ACC112 (cell line): Measurements from ENCODE around the gene NGEF.

Source experiments
- H2AFZ ChIP-seq: fragments of 200-600 bp; sonication (generic); one replicate; pipeline ENCODE4 v1.6.0; 2017; ENCODE audit warnings: antibody characterized with exemption, low read length; ENCODE audit not compliant: unreplicated experiment
- H3K27ac ChIP-seq: fragments of 200-600 bp; sonication (generic); 2 replicates; pipeline ENCODE4 v1.5.1; 2014; ENCODE audit warnings: low read depth, mild to moderate bottlenecking, antibody characterized with exemption, low read length, moderate library complexity
- H3K27me3 ChIP-seq: fragments of 200-600 bp; sonication (generic); 2 replicates; pipeline ENCODE4 v1.6.1; 2014; ENCODE audit warnings: mild to moderate bottlenecking, antibody characterized with exemption, low read length, moderate library complexity, mixed read lengths; ENCODE audit not compliant: insufficient read depth
- H3K36me3 ChIP-seq: fragments of 200-600 bp; sonication (generic); 2 replicates; pipeline ENCODE4 v1.6.1; 2016; ENCODE audit warnings: mild to moderate bottlenecking, antibody characterized with exemption, low read length, moderate library complexity, mixed read lengths; ENCODE audit not compliant: insufficient read depth
- H3K4me1 ChIP-seq: fragments of 200-600 bp; sonication (generic); one replicate; pipeline ENCODE4 v1.6.1; 2016; ENCODE audit warnings: low read length, mixed read lengths; ENCODE audit not compliant: insufficient read depth, unreplicated experiment, control insufficient read depth
- H3K4me3 ChIP-seq: fragments of 200-600 bp; sonication (generic); 2 replicates; pipeline ENCODE4 v1.5.1; 2014; ENCODE audit warnings: mild to moderate bottlenecking, low read depth, low read length
- H3K79me2 ChIP-seq: fragments of 200-600 bp; sonication (generic); one replicate; pipeline ENCODE4 v1.6.0; 2016; ENCODE audit warnings: low read length; ENCODE audit not compliant: control insufficient read depth, unreplicated experiment, insufficient read depth

NGEF gene

GRCh38 chr2:233032551-233033320, 19.7 kb upstream of the NGEF start, which contains the start of gene NEU2:
TSS of gene NEU2 (plus strand) at chr2:233032672. CDS start at chr2:233032672, 0 bp downstream.
- no peaks in the 10 kb centered on the region for H3K27me3 ChIP-seq
- H3K4me1 ChIP-seq, result peaks cover 18% of the 10 kb centered on the region
- H3K4me3 ChIP-seq, result no peak within 1 kb of the TSS
- H3K27ac ChIP-seq, result no peak within 1 kb of the TSS
- H3K36me3 ChIP-seq, result no peaks in the 10 kb centered on the region
- no peaks in the 10 kb centered on the region for H3K79me2 ChIP-seq
- no peak within 1 kb of the TSS for H2AFZ ChIP-seq

DNA sequence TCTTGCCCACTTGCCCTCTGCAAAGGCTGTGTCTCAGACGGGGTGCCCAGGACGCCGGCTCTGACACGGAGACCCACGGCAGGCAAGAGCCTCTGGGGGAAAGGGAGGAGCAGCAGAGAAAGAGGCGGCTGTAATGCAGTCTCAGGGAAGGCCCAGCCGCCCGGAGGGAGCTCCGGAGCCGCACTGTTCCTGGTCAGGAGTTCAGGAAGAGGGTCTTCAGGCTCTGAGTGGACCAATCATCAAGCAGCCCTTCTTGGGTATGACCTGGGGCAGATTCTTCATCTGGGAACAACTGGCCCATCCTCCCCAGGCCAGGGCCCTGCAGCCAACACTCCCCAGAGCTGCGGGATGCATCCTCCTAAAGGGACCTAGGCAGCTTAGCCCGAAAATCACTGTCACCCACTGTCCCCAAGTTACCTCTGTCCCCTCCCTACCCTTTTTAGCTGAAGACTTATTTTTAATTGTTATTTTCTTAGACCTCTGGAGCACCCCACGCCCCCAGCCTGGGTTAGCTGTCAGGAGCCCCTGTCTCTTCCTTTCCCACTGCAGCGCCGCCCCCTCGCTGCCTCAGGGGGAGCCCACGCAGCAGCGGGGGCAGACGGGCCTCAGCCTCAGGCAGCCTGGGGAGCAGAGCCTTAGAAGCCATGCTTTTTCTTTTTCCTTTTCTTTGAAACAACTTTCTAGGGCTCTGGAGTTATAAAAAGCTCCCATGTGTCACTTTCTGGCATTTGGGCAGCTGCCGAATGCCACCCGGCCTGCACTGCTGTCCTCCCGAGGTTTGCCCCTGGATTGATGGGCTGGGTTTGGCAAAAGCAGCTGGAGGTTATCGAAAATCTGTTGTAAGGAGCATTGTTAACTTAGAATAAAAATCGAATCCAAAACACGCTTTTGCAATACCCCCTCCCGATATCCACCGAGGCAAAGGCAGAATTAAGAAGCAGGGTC, 18.8 kb upstream of the NGEF start:
- H2AFZ ChIP-seq, result no peak overlapping the region
- peaks cover 16% of the 10 kb centered on the region for H3K4me1 ChIP-seq
- H3K4me3 ChIP-seq, result no peak overlapping the region
- H3K79me2 ChIP-seq, result no peaks in the 10 kb centered on the region
- no peaks in the 10 kb centered on the region for H3K27me3 ChIP-seq
- no peaks in the 10 kb centered on the region for H3K36me3 ChIP-seq
- H3K27ac ChIP-seq, result no peak overlapping the region

DNA sequence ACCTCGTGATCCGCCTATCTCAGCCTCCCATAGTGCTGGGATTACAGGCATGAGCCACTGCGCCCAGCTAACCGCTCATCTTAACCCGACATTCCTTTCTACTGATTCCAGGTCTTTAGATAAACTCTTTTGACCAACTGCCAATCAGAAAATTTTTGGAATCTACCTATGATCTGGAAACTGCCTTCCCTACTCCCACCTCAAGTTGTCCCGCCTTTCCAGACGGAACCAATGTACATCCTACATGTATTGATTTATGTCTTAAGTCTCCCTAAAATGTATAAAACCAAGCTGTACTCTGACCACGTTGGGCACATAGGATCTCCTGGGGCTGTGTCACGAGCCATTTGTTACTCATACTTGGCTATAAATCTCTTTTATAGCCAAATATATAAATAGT, 16.3 kb upstream of the NGEF start:
- H3K36me3 ChIP-seq, result no peaks in the 10 kb centered on the region
- peaks cover 19% of the 10 kb centered on the region for H3K4me1 ChIP-seq

GRCh38 chr2:233026198-233026813, 13.2 kb upstream of the NGEF start:
- no peaks in the 10 kb centered on the region for H3K36me3 ChIP-seq
- no peaks in the 10 kb centered on the region for H3K79me2 ChIP-seq
- no peak overlapping the region for H3K4me3 ChIP-seq
- H3K27me3 ChIP-seq, result no peaks in the 10 kb centered on the region
- H3K27ac ChIP-seq, result no peak overlapping the region
- peaks cover 7% of the 10 kb centered on the region for H3K4me1 ChIP-seq
- no peak overlapping the region for H2AFZ ChIP-seq

More for the DNA sequence above, 16.3 kb upstream of the NGEF start:
- H3K4me3 ChIP-seq, result no peak overlapping the region
- no peaks in the 10 kb centered on the region for H3K27me3 ChIP-seq
- H3K27ac ChIP-seq, result no peak overlapping the region
- H2AFZ ChIP-seq, result no peak overlapping the region
- no peaks in the 10 kb centered on the region for H3K79me2 ChIP-seq

DNA sequence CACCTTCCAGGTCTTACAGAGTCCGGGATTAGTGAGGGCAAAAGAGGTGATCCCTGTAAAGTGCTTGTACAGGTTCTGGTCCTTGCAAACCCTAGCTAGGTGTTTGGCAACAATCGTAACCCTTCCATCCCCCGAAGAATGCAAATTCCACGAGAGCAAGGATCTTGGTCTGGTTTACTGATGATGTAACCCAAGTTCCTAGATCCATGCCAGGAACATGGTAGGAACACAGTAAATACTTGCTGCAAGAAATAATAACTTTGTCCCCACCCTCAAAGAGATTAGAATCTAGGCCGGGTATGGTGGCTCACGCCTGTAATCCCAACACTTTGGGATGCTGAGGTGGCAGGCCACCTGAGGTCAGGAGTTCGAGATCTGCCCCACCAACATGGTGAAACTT, 12.7 kb upstream of the NGEF start:
- H2AFZ ChIP-seq, result no peak overlapping the region
- H3K27me3 ChIP-seq, result no peaks in the 10 kb centered on the region
- H3K4me3 ChIP-seq, result no peak overlapping the region
- H3K4me1 ChIP-seq, result peaks cover 7% of the 10 kb centered on the region
- no peaks in the 10 kb centered on the region for H3K79me2 ChIP-seq
- no peak overlapping the region for H3K27ac ChIP-seq
- H3K36me3 ChIP-seq, result no peaks in the 10 kb centered on the region

DNA sequence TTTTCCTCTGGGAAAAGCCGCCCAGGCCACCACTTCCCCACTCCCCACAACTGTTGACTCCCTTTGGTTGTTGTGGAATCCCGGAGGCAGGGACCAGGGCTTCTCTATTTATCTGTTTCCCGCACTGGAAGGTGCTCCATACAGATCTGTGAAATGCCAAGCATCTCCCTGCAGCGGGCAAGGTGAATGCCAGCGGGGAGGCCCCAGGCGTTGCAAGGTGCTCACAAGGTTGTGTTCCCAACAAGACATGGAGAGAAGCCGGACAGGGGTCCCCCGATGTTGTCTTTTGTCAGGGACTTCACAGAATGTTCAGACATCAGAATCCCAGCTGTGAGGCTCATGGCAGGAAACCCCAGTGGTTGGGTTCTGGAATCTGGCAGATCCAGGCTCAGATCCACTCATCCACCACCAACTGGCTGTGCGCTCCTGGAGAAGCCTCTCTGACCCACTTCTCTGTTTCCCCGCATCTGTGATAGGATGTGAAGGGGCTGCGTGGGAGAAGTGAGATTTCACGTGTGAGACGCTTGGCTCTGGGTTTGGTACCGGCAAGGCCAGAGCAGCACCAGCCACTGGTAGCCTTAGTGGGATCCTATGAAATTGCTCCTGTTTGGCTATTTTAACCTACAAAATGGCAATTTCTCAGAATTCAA, 10.8 kb upstream of the NGEF start:
- Histone ChIP-seq H3K27ac (no peak overlapping the region), H3K4me1 (peaks cover 7% of the 10 kb centered on the region)

DNA sequence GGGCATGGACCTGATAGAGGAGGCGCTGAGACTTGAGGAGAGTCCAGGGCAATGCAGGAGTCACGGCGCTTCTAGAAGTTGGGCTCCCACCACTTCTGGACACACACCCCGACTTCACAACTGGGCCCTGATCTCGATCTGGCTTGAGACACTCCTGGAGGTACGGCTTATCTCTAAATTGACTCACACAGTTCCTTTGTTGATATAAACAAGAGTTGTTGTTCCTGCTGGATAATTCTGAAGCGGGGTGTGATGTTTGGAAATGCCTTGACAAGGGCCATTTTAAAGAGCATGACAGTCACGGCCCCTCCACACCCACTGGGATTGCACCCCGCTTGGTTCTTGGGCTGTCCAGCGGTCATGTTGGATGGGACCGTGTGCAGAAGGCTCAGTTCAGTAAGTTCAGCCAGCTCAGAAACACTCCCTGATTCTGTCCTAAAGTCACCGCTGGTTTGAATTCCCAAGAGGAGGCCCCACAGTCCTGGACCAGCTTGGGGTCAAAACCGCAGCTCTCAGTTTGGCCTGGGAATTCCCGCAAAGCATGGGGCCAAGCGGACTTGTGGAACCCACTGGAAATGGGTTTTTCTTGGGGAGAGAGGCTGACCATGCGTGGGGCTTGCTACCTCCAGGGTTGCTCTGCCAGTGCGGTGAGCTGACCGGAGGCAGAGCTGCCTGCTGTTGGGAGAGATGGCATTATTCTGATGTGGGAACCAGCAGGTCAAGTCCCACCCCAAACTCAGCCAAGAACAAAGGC, 10.1 kb upstream of the NGEF start:
- Histone ChIP-seq H3K4me1 (peaks cover 7% of the 10 kb centered on the region), H3K27ac (no peak overlapping the region), H3K27me3 (no peaks in the 10 kb centered on the region), H3K36me3 (no peaks in the 10 kb centered on the region), H2AFZ (no peak overlapping the region), H3K4me3 (no peak overlapping the region), H3K79me2 (no peaks in the 10 kb centered on the region)

More for the DNA sequence above, 10.8 kb upstream of the NGEF start:
- Histone ChIP-seq H3K27me3 (no peaks in the 10 kb centered on the region), H2AFZ (no peak overlapping the region), H3K36me3 (no peaks in the 10 kb centered on the region), H3K4me3 (no peak overlapping the region), H3K79me2 (no peaks in the 10 kb centered on the region)

DNA sequence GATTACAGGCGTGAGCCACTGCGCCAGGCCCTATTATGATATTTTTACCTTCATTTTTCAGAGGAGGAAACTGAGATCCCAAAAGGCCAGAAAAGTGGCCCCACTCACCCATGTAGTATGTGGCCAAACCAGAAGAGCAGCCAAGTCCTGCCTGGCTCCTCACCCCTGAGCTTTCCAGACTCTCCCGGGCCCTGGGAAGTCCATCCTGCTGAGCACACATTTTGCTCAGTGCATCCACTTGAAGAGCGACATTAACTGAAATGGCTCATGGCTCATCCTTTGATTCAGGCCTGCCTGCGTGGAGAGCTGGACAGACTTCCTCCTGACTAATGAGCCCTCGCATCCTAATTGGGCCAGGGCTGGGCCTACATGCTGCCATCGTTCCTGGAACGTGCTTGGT, 9.5 kb upstream of the NGEF start:
- Histone ChIP-seq H3K27me3 (no peaks in the 10 kb centered on the region), H3K79me2 (no peaks in the 10 kb centered on the region), H3K4me1 (peaks cover 7% of the 10 kb centered on the region), H2AFZ (no peak overlapping the region), H3K27ac (no peak overlapping the region), H3K4me3 (no peak overlapping the region), H3K36me3 (no peaks in the 10 kb centered on the region)

- Histone ChIP-seq H3K4me1 (peaks cover 7% of the 10 kb centered on the region), H3K27me3 (no peaks in the 10 kb centered on the region), H3K79me2 (no peaks in the 10 kb centered on the region), H3K27ac (no peak overlapping the region), H3K4me3 (no peak overlapping the region), H3K36me3 (no peaks in the 10 kb centered on the region), H2AFZ (no peak overlapping the region)
These were observed 8.7 kb upstream of the NGEF start for GRCh38 chr2:233021771-233022170.

DNA sequence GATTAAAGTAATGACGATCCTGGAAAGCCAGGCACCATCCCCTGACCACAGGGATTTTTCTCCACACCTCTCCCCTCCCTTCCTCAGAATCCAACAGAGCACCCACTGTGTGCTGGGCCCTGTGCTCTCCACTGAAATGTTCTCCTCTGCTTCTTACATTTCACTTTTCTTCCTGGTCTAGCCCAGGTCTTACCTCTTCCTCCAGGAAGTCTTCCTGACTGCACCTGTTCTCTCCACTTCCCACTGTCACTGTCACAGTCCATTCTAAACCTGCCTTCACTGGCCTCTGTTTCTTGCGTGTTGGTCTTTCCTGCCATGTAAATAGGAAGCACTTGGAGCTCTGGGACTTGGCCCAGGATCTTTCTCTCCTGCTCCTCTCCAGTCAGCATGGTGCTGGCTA, 7.4 kb upstream of the NGEF start:
- no peaks in the 10 kb centered on the region for H3K79me2 ChIP-seq
- no peak overlapping the region for H2AFZ ChIP-seq
- no peak overlapping the region for H3K27ac ChIP-seq
- no peaks in the 10 kb centered on the region for H3K27me3 ChIP-seq
- no peak overlapping the region for H3K4me3 ChIP-seq
- H3K4me1 ChIP-seq, result no peaks in the 10 kb centered on the region
- no peaks in the 10 kb centered on the region for H3K36me3 ChIP-seq
